RWPE1 (cell line): Measurements from ENCODE around the gene PHACTR4.
"Not testable (repeated sequence)": the region's sequence is repeated elsewhere in the genome, so short reads cannot be mapped to it uniquely, and the experiment has no call there.

ENCODE experiments used
- CTCF ChIA-PET: fragments of 350-600 bp; sonication (Branson Sonifier 250); formaldehyde crosslinking; extraction: SDS; loops from one replicate; lab custom pipeline; 2021; lab: Yijun Ruan, JAX
- POLR2A ChIA-PET: fragments of 400-600 bp; formaldehyde crosslinking; extraction: SDS; loops from one replicate; lab custom pipeline; 2020; ENCODE audit warnings: antibody characterized with exemption; ENCODE audit not compliant: low non-redundant PET; lab: Yijun Ruan, JAX
- DNase-seq: peaks from one replicate; pipeline ENCODE4 v3.0.0; 2012; ENCODE audit warnings: low spot score
- H3K27ac ChIP-seq: fragments of 450-650 bp; 2 replicates; pipeline ENCODE4 v1.5.1; 2017
- CTCF ChIP-seq: fragments of 450-650 bp; conservative IDR thresholded peaks from 2 replicates; pipeline ENCODE4 v1.5.1; 2017; ENCODE audit warnings: low read depth, mild to moderate bottlenecking

Gene PHACTR4

GRCh38 chr1:28470146-28470545 is 100.6 kb downstream of the PHACTR4 start:
- ChIA-PET CTCF (no interaction called here), POLR2A (no interaction called here)
- peak overlapping the region; percentile 58 for H3K27ac ChIP-seq
- DNase-seq, result no peak
- TF ChIP-seq CTCF, result no peak

- ChIA-PET POLR2A (interaction anchor here (0.6 kb wide), 1 partner anchor 26 kb away, joined by 3 read pairs; the partner anchor contains the start of gene RCC1), CTCF (interaction anchor here (0.6 to 0.7 kb wide), 2 partner anchors 115 to 170 kb away, joined by 3 to 4 read pairs; no protein-coding TSS in a partner anchor)
- not testable (repeated sequence) for DNase-seq, H3K27ac ChIP-seq
Measured at GRCh38 chr1:28479497-28479896, 110.0 kb downstream of the PHACTR4 start.

GRCh38 chr1:28480308-28480707 is 110.8 kb downstream of the PHACTR4 start:
- no peak for TF ChIP-seq CTCF
- ChIA-PET POLR2A (no interaction called here), CTCF (no interaction called here)
- H3K27ac ChIP-seq, result no peak overlapping the region
- no peak for DNase-seq

GRCh38 chr1:28482138-28482537 is 112.6 kb downstream of the PHACTR4 start:
- POLR2A ChIA-PET, result no interaction called here
- no peak for TF ChIP-seq CTCF
- CTCF ChIA-PET, result no interaction called here

GRCh38 chr1:28482702-28483101 is 113.2 kb downstream of the PHACTR4 start:
- TF ChIP-seq CTCF, result no peak
- H3K27ac ChIP-seq, result peak overlapping the region; percentile 16; the same call in 1 of the 2 replicates
- no peak for DNase-seq
- ChIA-PET POLR2A (no interaction called here), CTCF (no interaction called here)

More at GRCh38 chr1:28482138-28482537, 112.6 kb downstream of the PHACTR4 start:
- DNase-seq, result no peak
- no peak overlapping the region for H3K27ac ChIP-seq

GRCh38 chr1:28494737-28495136 is 125.2 kb downstream of the PHACTR4 start:
- H3K27ac ChIP-seq, result 0 out of 2 replicates have a peak overlapping the region, but pooled peaks have one; percentile 10
- CTCF ChIA-PET, result interaction anchor here (0.7 kb wide), 1 partner anchor 1104 kb away, joined by 4 read pairs; no protein-coding TSS in a partner anchor
- POLR2A ChIA-PET, result no interaction called here
- DNase-seq, result no peak
- TF ChIP-seq CTCF, result no peak

GRCh38 chr1:28499553-28499952 is 130.0 kb downstream of the PHACTR4 start:
- ChIA-PET CTCF (interaction anchor here (0.7 to 0.8 kb wide), 2 partner anchors 13 to 168 kb away, joined by 3 to 6 read pairs; no protein-coding TSS in a partner anchor), POLR2A (no interaction called here)
- H3K27ac ChIP-seq, result peak overlapping the region; percentile 48
- no peak for TF ChIP-seq CTCF
- DNase-seq, result no peak
